ENCODE results near the gene C9orf153.
A peak's percentile ranks its signal among the peaks of the same experiment; 100 is the strongest.

The C9orf153 gene

DNA sequence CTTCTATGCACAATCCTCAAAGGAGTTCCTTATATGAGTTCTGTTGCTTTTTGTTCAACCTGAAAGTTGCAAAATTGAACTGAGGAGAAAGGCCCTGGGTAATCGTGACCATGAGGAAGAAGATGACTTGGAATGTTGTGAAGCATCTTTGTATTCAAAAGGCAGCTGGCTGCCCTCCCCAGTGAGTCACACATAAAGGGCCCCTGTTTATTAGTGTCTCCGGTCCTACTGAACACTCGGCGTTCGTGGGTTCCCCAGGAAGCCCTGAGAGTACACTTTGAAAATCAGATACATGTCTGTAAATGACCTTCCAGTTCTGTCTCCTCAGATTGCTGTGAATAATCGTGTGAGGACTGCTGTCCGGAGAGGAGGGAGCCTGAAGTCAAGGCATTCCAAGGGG lies 73.6 kb downstream of the C9orf153 start:
- DNase-seq = no peak

DNA sequence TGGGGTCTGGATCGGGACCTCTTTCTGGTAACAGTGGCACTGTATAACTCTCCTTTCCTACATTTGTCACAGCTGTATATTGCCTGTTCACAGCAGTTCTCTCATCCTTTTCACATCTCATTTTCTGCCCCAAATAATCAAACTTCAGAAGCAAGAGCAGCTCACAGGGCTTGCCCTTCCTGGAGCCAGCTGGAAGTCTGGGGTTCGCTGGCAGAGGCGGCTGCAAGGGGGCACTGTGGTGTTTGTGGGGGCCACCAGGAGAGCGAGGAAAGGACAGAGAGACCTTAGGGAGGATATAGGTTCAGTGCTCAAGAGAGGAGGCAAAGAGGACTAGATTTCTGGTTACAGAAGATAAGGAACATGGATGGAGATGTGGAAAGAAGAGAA lies 75.3 kb downstream of the C9orf153 start:
- DNase-seq = no peak

DNA sequence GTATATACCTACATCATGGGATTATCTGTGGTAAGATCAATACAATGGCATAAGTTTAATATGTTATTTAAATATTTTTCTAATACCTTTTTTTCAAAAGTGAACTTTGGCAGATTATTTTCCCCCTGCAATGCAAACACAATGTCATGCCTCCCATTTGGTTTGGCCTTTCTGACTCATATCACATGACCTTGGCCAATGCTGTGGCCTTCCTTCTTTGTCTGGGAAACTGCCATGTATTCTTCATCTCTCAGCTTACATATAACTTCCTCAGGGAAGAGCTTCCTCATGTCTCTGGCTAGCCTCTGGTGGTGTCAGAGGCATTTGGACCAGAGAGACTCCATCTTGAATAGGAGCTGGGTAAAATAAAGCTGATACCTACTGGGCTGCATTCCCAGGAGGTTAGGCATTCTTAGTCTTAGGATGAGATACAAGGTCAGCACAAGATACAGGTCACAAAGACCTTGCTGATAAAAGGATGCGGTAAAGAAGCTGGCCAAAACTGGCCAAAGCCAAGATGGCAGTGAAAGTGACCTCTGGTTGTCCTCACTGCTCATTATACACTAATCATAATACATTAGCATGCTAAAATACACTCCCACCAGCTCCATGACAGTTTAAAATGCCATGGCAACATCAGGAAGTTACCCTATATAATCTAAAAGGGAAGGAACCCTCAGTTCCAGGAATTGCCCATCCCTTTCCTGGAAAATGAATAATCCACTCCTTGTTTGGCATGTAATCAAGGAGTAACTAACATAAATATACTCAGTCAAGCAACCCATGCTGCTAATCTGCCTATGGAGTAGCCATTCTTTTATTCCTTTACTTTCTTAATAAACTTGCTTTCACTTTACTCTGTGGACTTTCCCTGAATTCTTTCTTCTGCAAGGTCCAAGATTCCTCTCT lies 76.0 kb downstream of the C9orf153 start:
- DNase-seq = no peak

GRCh38 chr9:86181379-86182315 lies 77.8 kb downstream of the C9orf153 start:
- DNase-seq = no peak

GRCh38 chr9:86178503-86178902 lies 81.0 kb downstream of the C9orf153 start:
- DNase-seq = no peak

GRCh38 chr9:86177995-86178394 lies 81.5 kb downstream of the C9orf153 start:
- DNase-seq = no peak

DNA sequence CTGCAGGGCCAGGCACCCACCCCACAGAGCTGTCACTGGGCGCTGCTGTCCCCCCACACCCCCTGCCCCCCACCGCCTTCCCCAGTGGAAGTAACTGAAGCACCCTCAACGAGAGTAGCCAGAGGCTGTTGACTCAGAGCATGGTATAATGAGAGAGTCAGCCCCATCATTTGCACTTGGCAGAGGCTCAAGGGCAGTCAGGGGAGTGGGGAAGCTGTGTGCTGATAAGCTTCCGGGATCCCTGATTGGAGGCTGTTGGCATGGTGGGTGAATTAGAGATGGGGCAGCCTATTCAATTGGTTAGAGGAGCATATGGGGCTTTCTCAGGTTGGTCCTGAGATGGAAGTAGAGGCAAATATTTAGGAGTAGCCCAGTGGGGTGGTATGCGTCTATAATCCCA lies 83.0 kb downstream of the C9orf153 start:
- peak; percentile 45 for DNase-seq

DNA sequence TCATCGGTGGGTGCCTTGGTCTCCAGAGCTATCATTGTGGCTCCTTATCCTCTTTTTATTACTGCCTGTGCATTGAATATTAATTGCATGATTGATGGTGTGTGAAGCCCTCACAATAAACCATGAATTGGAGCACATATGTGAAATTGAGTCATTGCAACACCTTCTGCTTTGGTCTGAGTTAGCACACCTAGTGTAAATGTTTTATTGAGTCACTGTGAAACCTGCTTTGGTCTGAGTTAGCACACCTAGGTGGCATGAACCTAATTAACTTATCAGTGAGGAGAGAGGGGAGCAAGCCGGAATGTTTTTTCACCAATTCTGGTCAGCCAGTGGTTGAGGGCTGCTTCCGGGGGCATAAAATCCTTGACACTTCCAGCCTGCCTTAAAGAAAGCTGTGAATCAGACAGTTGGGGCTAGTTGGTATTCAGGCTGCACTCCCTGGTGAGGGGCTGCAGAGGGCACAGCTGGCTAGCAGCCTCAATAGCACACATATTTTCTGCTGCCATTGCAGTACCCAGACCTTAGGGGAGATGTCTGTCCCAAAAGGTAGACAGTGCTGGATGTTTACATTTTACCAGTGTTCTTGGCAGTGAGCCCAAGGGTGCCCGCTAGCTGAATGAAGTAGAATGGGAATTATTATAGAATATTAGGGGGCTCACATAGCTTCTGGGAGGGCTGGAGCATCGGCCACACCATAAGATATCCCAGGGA lies 83.6 kb downstream of the C9orf153 start:
- no peak for DNase-seq

DNA sequence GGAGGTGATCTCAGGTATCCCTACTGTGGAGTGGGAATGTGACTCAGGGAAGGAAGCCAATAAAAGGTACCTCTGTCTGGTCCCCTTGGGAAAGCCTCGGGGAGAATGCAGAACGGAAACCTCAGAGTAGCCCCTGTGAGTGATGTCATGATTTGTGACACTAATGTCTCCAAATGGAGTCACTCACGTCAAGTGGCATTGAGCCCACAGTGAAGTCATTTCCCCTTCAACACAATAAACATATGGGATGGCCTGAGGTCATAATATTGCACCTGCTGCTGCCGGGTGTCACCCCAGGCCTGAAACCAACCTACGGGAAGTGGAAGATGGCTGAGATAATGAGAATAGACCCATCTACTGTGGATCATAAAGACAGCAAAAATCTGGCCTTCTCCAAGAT lies 84.2 kb downstream of the C9orf153 start:
- DNase-seq = no peak

Data from NCI-H1436 treated with DMSO at 0.1 percent for 48 hours (cell line).